GM19438 (cell line): ENCODE measurements around the gene NFKBIL1.

Experiments
- ATAC-seq: cut with Tn5 transposase; IDR thresholded peaks from one replicate; pipeline ENCODE4 v1.9.1; 2021; ENCODE audit warnings: low read depth; ENCODE audit not compliant: unreplicated experiment

NFKBIL1 gene

GRCh38 chr6:31559606-31559957 lies 12.2 kb downstream of the NFKBIL1 start:
- no peak for ATAC-seq

- ATAC-seq, result peak; percentile 60
Measured at GRCh38 chr6:31559958-31560696, 12.7 kb downstream of the NFKBIL1 start.

GRCh38 chr6:31560697-31561058 lies 13.3 kb downstream of the NFKBIL1 start:
- no peak for ATAC-seq

- ATAC-seq, result no peak
Measured at GRCh38 chr6:31567531-31568370, 20.3 kb downstream of the NFKBIL1 start.

- peak; percentile 62 for ATAC-seq
Measured at GRCh38 chr6:31568537-31568961, 21.1 kb downstream of the NFKBIL1 start.

- no peak for ATAC-seq
Measured at GRCh38 chr6:31569861-31570536, 22.6 kb downstream of the NFKBIL1 start.

- ATAC-seq, result no peak
Measured at GRCh38 chr6:31572041-31572911, 24.9 kb downstream of the NFKBIL1 start, which contains the start of gene LTA. Gene LTA, plus strand, starts transcription at chr6:31572289. Its CDS starts 454 bp downstream, at chr6:31572743.

- ATAC-seq, result no peak
Measured at GRCh38 chr6:31573239-31574105, 26.1 kb downstream of the NFKBIL1 start.

GRCh38 chr6:31574106-31575061 lies 27.0 kb downstream of the NFKBIL1 start:
- ATAC-seq, result no peak

- no peak for ATAC-seq
Measured at GRCh38 chr6:31575335-31575901, 28.0 kb downstream of the NFKBIL1 start, which contains the start of gene TNF. Gene TNF, plus strand, starts transcription at chr6:31575565. Its CDS starts 177 bp downstream, at chr6:31575742.

GRCh38 chr6:31575952-31576685 lies 28.7 kb downstream of the NFKBIL1 start:
- no peak for ATAC-seq

- no peak for ATAC-seq
Measured at GRCh38 chr6:31576897-31577578, 29.6 kb downstream of the NFKBIL1 start.

- no peak for ATAC-seq
Measured at GRCh38 chr6:31577579-31577966, 30.2 kb downstream of the NFKBIL1 start.

- no peak for ATAC-seq
Measured at GRCh38 chr6:31578184-31579118, 31.0 kb downstream of the NFKBIL1 start.

- no peak for ATAC-seq
Measured at GRCh38 chr6:31579119-31579505, 31.7 kb downstream of the NFKBIL1 start.
